SK-N-MC (cell line): ENCODE data around the gene ACVR1B.

Experiments used
- EZH2 ChIP-seq: fragments of 200-600 bp; sonication (generic); IDR thresholded peaks from one replicate; pipeline ENCODE4 v1.6.1; 2017; ENCODE audit warnings: antibody characterized with exemption
- FOXP2 ChIP-seq: optimal IDR thresholded peaks from 2 replicates; pipeline ENCODE3; 2011; ENCODE audit warnings: mild to moderate bottlenecking, moderate library complexity; ENCODE audit not compliant: insufficient read depth; ENCODE audit errors: extremely low read length, control extremely low read depth
- POLR2AphosphoS5 ChIP-seq: IDR thresholded peaks from 2 replicates; pipeline ENCODE4 v1.6.1; 2012; ENCODE audit warnings: mild to moderate bottlenecking, low read depth, low read length, borderline replicate concordance

DNA sequence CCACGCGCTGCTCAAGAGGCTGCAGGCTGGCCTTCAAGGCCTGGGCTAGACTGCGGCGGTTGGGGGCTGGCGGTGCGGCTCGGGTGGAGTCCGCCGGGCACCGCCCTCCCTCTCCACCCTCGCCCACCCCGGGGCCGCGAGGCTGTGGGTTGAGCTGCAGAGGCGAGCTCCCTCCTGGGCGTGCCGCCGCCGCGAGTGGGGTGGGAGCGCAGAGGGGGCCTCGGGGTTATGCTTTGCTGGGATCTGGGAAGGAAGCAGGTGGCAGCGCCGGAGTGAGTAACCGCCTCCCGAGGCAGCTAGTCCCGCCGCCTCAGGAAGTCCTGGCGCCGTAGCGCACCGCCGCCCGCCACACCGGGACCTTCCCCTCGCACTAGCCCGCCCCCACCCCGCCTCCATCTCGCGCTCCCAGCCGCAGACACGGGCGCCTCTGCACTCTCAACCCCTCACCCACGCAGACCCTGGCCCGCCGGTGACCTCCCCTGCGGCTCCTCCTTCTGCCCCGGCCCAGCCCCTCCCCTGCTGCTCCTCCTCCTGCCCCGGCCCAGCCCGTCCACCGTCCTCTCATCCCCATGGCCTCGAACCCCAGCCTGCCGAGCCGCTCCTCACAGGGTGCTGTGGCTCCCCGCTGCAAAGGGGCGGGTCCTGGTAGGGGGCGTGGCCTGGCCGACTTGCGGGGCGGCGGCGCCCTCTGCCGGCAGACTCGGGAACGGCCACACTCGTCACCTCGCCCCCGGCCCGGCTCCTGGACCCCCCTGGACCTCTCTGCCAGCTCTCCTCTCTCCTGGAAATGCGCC is 71.9 kb downstream of the ACVR1B start:
- TF ChIP-seq EZH2: no peak
- TF ChIP-seq POLR2AphosphoS5: peak; percentile 56; the same call in 1 of the 2 replicates
- no peak for TF ChIP-seq FOXP2
